Stomach (tissue), 4 donors: ENCODE data around the gene PHF11.

Experiments
- EP300 ChIP-seq: sonication (generic); formaldehyde crosslinking; IDR thresholded peaks from one replicate; pipeline ENCODE4 v1.6.1; 2017; ENCODE audit warnings: antibody characterized with exemption
- POLR2A ChIP-seq, 4 donors: fragments of 450-650 bp; IDR thresholded peaks; one replicate each; pipeline ENCODE4 v1.6.1; 2016; ENCODE audit warnings: antibody characterized with exemption in 4 of 4, control low read depth in 2 of 4, mild to moderate bottlenecking in 1 of 4, moderate library complexity in 1 of 4

- TF ChIP-seq EP300 (no peak), POLR2A (IDR thresholded peaks at IDR 0.05) (no peak)
Measured at GRCh38 chr13:49561062-49561410, 65.3 kb downstream of the PHF11 start.
